ENCODE measurements around the gene RFX2.

RFX2 gene

DNA sequence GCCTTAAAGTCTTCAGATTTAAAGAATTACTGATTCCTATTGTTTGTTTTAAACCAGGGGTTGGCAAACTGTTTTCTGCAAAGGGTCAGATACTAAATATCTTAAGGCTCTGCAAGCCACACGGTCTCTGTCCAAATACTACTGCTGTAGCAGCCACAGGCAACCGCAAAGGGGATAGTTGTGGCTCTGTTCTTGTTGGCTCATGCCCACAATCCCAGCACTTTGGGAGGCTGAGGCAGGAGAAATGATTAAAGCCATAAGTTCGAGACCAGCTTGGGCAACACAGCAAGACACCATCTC is 154.7 kb downstream of the RFX2 start:
- no peak for DNase-seq (ENCODE audit: low read depth)

DNA sequence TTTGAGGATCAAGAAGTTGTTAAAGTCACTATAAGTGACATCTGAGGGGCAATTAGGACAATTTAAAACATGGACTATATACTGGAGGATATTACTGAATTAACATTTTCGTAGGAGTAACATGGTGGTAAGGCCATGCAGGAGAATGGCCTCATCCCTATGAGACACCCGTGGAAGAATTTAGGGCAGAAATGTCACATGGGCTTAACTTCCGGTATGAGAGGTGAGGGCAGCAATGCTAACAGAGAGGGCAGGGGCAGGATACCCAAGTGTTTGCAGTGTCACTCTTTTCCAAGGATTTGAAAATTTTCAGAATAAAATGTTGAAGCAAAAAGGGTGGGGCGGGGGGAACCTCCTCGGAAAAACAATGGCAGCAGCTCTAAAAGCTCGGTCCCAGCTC is 156.0 kb downstream of the RFX2 start:
- DNase-seq (ENCODE audit: low read depth), result no peak

DNA sequence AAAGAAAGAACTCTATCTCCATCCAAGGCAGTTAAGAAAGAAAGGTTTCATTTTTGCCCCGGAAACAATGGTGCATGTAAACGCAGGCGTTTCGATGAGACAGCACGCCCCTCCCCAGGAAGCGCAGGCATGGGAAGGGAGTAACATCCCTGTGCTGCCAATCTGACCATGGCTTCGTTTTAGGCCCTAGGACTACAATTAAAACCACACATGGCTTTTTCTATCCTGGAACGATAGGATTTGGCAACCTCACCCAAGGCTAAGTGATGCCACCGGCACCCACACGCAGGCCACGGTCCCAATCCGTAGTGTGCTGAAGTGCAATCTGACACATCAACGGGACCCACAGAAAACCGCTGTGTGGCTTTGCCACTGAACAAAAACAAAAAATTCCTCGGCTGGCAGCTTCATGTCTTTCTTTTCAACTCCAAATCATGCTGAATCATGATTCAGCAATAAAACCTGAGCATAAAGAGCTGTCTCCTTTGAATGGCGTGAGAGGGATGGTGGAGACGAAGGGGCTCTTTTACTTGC is 156.6 kb downstream of the RFX2 start:
- peak; percentile 37 for DNase-seq (ENCODE audit: low read depth)

DNA sequence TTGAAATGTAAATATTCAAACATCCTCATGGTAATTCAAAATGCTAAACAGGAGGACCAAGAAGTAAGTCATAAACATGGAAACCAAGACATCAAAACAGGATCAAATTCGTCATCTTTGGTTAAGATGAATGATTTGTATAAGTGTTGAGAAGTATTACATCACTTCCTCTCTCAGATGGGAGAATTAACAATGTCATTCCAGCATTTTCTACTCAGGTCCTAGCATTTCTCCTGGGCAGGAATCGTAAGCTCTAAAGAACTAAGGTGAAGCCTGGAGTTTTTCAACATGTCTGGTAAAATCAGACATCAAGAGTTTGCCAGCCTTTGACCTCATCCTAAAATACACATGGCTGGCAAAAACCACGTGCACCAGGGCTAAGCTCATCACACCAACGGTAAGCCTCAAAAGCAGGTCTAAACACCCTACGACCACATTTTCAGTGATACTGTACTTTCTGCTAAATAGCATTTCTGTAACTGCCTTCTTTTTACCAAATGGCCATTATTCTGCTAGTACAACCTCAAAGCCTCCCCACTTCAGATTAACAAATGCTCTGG is 157.2 kb downstream of the RFX2 start:
- no peak for DNase-seq (ENCODE audit: low read depth)

DNA sequence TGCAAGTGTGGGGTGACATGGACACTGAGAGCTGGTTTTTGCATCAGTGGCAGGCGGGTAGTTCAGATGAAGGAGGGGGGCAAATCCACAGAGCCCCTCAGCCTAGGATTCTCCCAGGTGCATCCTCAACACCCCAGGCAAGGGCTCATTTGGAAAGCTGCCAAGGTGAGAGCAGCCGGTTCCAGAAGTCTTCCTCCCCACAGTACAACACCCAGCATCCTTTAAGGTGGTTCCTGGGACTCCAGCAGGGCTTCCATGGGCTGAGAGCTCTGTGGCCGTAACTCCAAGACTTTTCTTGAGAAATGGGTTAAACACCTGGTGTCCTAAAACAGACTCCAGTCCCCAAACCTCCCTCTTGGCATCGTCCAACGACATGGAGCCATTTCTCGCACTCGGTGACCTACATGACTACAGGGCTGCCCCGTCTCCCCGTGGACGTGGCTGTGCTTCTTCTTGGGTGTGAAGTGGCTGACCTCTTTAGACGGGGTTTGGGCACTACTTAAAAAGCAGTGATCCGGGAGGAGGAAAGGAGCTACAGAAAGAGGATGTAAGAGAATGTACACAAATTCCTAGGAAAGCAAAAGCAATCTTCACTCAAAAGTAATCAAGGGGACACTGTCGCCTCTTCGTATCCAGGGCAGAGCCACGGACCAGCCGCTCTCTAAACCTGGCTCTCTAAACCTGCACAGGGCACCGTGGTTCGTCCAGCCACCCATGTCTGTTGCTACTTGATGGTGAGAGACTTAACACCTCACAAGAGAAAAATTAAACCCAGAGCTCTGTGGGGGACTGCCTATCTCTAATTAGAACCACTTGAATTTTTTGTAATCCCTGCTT is 157.9 kb downstream of the RFX2 start:
- no peak for DNase-seq (ENCODE audit: low read depth)

DNA sequence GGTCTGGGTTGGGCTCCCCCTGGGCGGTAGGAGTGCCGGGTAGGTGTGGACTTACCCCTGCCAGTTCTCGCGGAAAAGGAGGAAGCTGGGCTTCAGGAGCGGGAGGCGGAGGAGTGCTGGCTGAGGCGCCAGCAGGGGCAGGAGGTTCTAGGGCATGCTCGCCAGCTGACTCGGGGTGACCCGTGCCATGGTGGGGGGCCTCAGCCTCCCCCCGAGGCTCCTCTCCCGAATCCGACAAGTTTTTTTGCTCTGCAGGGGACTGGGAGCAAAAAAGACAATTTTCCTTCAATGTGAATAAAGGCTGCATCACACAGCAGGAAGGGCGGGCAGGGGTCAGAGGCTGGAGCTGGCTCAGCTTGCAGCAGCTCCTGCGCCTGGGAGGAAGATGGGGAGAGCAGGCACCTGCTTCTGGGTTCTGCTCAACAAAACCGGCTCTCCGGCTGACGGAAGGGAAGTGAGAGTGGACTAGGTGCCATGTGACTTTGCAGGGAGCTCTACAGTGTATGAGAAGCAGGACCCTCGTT is 158.9 kb downstream of the RFX2 start:
- no peak for DNase-seq (ENCODE audit: low read depth)

- DNase-seq (ENCODE audit: low read depth), result no peak
These were observed 159.6 kb downstream of the RFX2 start for GRCh38 chr19:5950741-5951140.

DNA sequence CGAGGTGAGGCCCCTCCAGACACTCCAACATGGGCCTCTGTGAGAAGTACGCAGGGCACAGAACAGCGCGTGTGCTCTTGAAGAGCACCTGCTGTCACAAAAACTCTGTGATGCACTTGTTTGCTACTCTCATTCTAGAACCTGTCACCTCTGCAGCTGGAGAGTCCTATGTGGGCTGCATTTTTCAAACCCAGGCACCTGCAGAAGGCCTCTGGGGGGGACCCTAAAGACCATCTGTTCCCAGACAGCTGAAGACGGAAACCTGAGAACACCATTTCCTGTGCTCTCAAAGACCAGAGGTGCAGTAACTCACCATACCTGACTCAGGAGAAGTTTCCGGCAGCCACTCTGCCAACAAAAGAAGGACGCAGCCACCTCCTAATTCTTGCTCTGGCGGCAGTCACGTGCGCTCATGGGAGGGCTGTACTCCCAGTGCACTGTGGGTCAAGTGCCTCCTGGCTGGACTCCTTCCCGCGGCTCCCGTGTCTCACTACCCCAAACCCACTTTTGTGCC is 160.5 kb downstream of the RFX2 start:
- DNase-seq (ENCODE audit: low read depth), result peak; percentile 26

DNA sequence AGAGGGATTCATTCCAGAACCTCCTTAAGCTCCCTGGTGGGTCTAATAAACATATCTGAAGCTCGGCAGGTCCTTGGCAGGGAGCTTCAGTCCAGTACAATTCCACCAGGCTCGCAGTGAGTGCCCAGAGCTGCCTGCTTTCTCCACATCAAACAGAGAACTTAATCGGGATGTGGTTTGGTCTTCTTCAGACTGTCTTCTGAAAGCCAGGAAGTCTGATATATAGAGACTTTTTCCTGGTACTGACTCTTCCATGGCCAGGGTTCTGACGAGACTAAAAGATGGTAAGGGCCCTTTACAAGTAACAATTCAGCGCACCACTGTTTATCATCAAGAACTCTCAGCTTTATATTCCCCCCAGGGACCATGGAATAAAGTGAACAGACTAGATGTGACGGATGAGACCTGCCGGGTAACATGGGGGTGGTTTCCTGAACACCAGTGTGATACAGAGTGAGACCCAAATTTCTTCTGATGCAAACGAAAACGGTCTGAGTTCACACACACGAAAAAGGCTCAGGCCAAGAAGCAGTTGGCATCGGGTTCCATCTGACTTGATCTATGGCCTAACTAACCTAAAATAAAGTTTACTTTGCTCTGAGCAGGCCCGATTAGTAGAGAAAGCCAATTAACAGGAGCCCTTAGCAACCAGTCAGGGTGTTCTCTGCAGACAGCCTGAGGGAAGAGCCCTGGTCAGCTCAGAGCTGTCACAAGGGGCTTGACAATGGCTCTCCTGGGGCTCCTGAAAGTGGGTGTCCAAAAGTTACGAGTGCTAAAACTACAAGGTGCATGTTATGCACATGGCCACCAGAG is 161.3 kb downstream of the RFX2 start:
- DNase-seq (ENCODE audit: low read depth), result no peak

DNA sequence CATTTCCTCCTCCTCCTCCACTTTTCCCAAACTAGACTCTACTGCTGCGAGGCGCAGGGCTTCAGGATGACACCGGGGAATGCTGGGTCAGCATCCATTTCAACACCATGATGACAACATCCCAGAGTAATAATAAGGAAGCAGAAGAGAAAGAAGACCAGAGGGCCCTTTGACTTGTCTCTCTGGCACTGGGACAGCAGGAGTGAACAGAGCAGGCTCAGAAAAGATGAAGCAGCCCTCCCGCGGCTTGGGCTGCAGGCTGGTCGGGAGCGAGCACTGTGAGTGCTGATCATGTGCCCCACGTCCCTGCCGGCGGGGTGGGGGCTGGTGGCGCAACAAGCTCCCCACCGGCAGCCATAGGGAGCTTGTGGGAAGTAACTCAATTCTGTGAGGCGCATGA is 162.9 kb downstream of the RFX2 start:
- DNase-seq (ENCODE audit: low read depth), result no peak

DNA sequence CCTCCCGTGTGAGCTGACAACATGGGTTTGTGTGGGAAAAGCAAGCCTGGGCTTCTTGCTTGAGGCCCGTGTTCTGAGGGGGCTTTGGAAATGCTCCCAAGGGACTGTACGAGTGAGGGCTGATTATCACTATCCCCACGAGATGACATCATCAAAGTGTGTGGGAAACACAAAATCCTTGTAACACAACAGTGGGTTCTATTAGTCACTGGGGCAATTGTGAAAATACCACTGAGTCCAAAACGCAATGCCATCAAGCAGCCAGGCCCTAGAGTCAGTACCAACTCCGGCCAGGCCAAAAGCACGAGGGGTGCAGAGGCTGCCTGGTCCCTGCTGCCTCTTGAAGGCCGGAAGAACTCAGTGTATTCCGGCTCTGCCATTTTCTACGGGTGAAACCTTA is 166.7 kb downstream of the RFX2 start:
- no peak for DNase-seq (ENCODE audit: low read depth)

All from activated T-cell treated with anti-CD3 and anti-CD28 coated beads for 48 hours (primary cell).